Measurements from ENCODE around the gene RAD9A.

Gene RAD9A

GRCh38 chr11:67345920-67346819 lies 45.6 kb upstream of the RAD9A start:
- TF ChIP-seq EZH2phosphoT487 (IDR thresholded peaks at IDR 0.05; ENCODE audit: low read length) (no peak), EZH2 (optimal IDR thresholded peaks at IDR 0.05; ENCODE audit: low read depth, low read length) (no peak)
- TF ChIP-seq, protein P1, sequence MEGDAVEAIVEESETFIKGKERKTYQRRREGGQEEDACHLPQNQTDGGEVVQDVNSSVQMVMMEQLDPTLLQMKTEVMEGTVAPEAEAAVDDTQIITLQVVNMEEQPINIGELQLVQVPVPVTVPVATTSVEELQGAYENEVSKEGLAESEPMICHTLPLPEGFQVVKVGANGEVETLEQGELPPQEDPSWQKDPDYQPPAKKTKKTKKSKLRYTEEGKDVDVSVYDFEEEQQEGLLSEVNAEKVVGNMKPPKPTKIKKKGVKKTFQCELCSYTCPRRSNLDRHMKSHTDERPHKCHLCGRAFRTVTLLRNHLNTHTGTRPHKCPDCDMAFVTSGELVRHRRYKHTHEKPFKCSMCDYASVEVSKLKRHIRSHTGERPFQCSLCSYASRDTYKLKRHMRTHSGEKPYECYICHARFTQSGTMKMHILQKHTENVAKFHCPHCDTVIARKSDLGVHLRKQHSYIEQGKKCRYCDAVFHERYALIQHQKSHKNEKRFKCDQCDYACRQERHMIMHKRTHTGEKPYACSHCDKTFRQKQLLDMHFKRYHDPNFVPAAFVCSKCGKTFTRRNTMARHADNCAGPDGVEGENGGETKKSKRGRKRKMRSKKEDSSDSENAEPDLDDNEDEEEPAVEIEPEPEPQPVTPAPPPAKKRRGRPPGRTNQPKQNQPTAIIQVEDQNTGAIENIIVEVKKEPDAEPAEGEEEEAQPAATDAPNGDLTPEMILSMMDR (IDR thresholded peaks at IDR 0.05; ENCODE audit: low read length): peak; percentile 94
- peaks cover 4% of the 10 kb centered on the region; the same call in 1 of the 2 replicates for H3F3A ChIP-seq (ENCODE audit: insufficient read depth, low read length)
- peak; percentile 49 for DNase-seq

DNA sequence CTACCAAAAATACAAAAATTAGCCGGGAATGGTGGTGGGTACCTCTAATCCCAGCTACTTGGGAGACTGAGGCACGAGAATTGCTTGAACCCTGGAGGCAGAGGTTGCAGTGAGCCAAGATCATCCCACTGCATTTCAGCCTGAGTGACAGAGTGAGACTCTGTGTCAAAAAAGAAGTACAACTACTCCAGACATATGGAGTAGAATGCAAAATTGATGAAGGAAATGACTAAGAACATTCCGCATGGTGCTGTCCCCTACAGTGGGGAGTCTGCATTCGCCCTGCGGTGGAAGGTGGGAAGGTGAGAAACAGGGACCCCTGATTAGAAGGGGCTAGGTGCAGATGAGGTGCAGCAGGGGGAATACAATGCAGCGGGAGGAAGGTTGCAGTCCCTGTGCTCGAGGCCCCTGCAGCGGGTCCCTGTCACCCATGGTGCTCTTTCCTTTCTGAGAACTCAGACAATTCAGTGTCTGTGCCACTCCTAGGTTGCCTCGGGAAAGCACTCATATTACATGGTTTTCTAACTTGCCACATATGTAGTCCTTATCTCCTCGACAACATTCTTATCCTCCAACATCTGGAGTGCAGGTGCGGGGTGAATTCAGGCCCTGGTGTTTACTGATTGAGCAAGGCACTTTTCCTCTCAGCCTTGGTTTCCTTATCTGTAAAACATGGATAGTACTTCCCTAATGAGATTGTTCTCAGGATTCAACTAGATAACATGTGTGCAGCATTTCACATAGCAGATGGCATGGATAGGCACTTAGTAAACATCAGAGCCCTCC lies 43.6 kb upstream of the RAD9A start:
- no peaks in the 10 kb centered on the region for H3K27me3 ChIP-seq (replicated peaks; ENCODE audit: insufficient read depth, low read length)
- no peaks in the 10 kb centered on the region for H3K9me3 ChIP-seq (replicated peaks; ENCODE audit: insufficient read depth, low read length)
- no peaks in the 10 kb centered on the region for H3K9me2 ChIP-seq (replicated peaks; ENCODE audit: insufficient read depth, low read length)
- H3K4me3 ChIP-seq (ENCODE audit: low read length): no peak overlapping the region
- no peak for TF ChIP-seq EZH2 (optimal IDR thresholded peaks at IDR 0.05; ENCODE audit: low read depth, low read length)
- TF ChIP-seq, protein P1 (IDR thresholded peaks at IDR 0.05; ENCODE audit: low read length): no peak
- TF ChIP-seq EZH2phosphoT487 (IDR thresholded peaks at IDR 0.05; ENCODE audit: low read length): no peak
- H2AFZ ChIP-seq (ENCODE audit: low read length): no peak overlapping the region
- no peak overlapping the region for H3K9ac ChIP-seq (ENCODE audit: low read length)
- H3K36me3 ChIP-seq (replicated peaks; ENCODE audit: insufficient read depth, low read length): no peaks in the 10 kb centered on the region
- DNase-seq: no peak
- no peak overlapping the region for H3K4me2 ChIP-seq (ENCODE audit: low read depth, low read length)
- H4K20me1 ChIP-seq (ENCODE audit: insufficient read depth, low read length): no peaks in the 10 kb centered on the region
- H3K4me1 ChIP-seq (ENCODE audit: low read length): peaks cover 27% of the 10 kb centered on the region
- no peak overlapping the region for H3K27ac ChIP-seq (ENCODE audit: low read length)
- H3K79me2 ChIP-seq (ENCODE audit: low read length): peaks cover 8% of the 10 kb centered on the region; the same call in 1 of the 2 replicates
- peaks cover 17% of the 10 kb centered on the region for H3F3A ChIP-seq (ENCODE audit: insufficient read depth, low read length)

More at GRCh38 chr11:67345920-67346819, 45.6 kb upstream of the RAD9A start:
- Histone ChIP-seq H4K20me1 (ENCODE audit: insufficient read depth, low read length) (no peaks in the 10 kb centered on the region), H3K9me2 (replicated peaks; ENCODE audit: insufficient read depth, low read length) (no peaks in the 10 kb centered on the region), H3K79me2 (ENCODE audit: low read length) (no peaks in the 10 kb centered on the region), H3K4me2 (ENCODE audit: low read depth, low read length) (no peak overlapping the region), H3K9ac (ENCODE audit: low read length) (no peak overlapping the region), H3K36me3 (replicated peaks; ENCODE audit: insufficient read depth, low read length) (no peaks in the 10 kb centered on the region), H3K4me1 (ENCODE audit: low read length) (peaks cover 21% of the 10 kb centered on the region), H3K4me3 (ENCODE audit: low read length) (no peak overlapping the region), H3K9me3 (replicated peaks; ENCODE audit: insufficient read depth, low read length) (no peaks in the 10 kb centered on the region), H2AFZ (ENCODE audit: low read length) (no peak overlapping the region), H3K27me3 (replicated peaks; ENCODE audit: insufficient read depth, low read length) (no peaks in the 10 kb centered on the region), H3K27ac (ENCODE audit: low read length) (no peak overlapping the region)

DNA sequence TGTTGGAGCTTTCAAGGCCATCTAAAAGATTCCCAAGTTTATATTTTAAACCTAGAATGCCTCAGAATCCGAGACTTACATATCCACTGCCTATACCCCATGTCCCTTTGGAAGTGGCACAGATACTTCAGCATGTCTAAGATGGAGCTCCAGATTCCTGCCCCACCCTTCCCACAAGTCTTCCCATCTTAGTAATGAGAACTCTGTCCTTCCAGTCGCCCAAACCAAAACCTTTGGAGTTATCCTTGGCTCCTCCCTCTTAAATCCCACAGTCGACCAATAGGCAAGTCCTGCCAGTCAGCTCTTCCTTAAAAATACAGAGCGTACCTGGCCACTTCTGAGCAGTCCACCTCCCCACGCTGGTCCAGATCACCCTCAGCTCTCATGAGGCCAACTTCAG lies 42.8 kb upstream of the RAD9A start:
- Histone ChIP-seq H4K20me1 (ENCODE audit: insufficient read depth, low read length) (no peaks in the 10 kb centered on the region), H3K27ac (ENCODE audit: low read length) (no peak overlapping the region), H2AFZ (ENCODE audit: low read length) (no peak overlapping the region), H3K79me2 (ENCODE audit: low read length) (peaks cover 8% of the 10 kb centered on the region; the same call in 1 of the 2 replicates), H3K27me3 (replicated peaks; ENCODE audit: insufficient read depth, low read length) (no peaks in the 10 kb centered on the region), H3K4me3 (ENCODE audit: low read length) (no peak overlapping the region), H3K36me3 (replicated peaks; ENCODE audit: insufficient read depth, low read length) (no peaks in the 10 kb centered on the region), H3K9me3 (replicated peaks; ENCODE audit: insufficient read depth, low read length) (no peaks in the 10 kb centered on the region), H3K9me2 (replicated peaks; ENCODE audit: insufficient read depth, low read length) (no peaks in the 10 kb centered on the region), H3K9ac (ENCODE audit: low read length) (no peak overlapping the region), H3F3A (ENCODE audit: insufficient read depth, low read length) (peaks cover 22% of the 10 kb centered on the region), H3K4me1 (ENCODE audit: low read length) (peaks cover 30% of the 10 kb centered on the region), H3K4me2 (ENCODE audit: low read depth, low read length) (no peak overlapping the region)
- DNase-seq: no peak
- TF ChIP-seq, protein P1 (IDR thresholded peaks at IDR 0.05; ENCODE audit: low read length): no peak
- TF ChIP-seq EZH2 (optimal IDR thresholded peaks at IDR 0.05; ENCODE audit: low read depth, low read length): no peak
- TF ChIP-seq EZH2phosphoT487 (IDR thresholded peaks at IDR 0.05; ENCODE audit: low read length): no peak
